RPMI7951 (cell line): ENCODE data around the gene NXNL1. TPM values are rescaled to one million over a fixed set of nuclear protein-coding genes. Genes with fewer than 3 reads are reported as not detected.
"Not testable (repeated sequence)": the region's sequence is repeated elsewhere in the genome, so short reads cannot be mapped to it uniquely, and the experiment has no call there.

Experiments used
- DNase-seq: peaks from one replicate; pipeline ENCODE4 v3.0.0-alpha.2; 2012; ENCODE audit warnings: low read depth
- total RNA-seq: library from RNA; depleted of rRNA; stranded (reverse); fragments of >200 nt; shearing (Covaris generic); gene quantifications from 2 replicates; pipeline ENCODE4 v1.2.3, GENCODE V29; 2014

Gene NXNL1
- total RNA-seq, 1 experiment from 2014 or later = not detected

DNA sequence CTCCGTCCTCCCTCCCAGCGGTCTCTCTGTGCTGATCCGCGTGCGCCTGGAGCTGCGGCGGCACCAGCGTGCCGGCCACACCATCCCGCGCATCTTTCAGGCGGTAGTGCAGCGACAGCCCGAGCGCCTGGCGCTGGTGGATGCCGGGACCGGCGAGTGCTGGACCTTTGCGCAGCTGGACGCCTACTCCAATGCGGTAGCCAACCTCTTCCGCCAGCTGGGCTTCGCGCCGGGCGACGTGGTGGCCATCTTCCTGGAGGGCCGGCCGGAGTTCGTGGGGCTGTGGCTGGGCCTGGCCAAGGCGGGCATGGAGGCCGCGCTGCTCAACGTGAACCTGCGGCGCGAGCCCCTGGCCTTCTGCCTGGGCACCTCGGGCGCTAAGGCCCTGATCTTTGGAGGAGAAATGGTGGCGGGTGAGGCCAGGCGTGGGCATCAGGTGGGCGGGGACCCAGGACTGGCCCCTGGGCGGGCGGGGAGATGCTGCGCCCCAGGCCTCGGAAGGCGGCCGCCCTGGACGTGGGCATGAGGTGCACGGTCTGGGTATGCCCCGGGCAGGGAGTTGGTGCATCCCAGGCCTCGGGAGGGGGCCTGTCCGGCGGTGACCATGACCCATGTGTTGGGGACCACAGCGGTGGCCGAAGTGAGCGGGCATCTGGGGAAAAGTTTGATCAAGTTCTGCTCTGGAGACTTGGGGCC lies 26.0 kb upstream of the NXNL1 start:
- no peak for DNase-seq

DNA sequence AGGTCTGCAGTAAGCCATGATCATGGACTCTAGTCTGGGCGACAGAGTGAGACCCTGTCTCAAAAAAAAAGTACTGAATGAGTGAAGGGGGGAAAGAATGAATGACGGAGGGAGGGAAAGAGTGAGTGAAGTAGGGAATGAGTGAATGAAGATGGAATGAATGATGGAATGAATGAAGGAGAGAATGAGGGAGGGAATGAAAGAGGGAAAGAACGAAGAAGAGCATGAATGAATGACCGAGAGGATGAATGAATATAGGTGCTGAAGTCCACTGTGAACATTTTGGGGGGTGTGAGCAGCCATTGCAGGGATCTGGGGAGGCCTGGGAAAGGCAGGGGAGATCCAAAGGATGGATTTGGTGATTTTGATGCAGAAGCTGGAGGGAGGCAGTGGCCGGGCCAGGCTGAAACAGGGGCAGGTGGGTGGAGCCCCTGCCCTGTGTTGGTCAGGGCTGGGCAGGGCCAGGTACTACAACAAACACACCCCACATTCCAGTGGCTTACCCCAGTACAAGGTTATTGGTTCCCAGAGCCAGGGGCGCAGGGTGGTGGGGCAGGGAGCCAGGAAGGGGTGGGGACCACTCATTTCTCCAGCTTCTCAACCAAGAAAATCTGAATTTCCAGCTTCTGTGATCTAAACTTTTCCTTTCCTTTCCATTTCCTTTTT lies 23.9 kb upstream of the NXNL1 start:
- no peak for DNase-seq

- DNase-seq = no peak
Observed at GRCh38 chr19:17483605-17484002, 22.9 kb upstream of the NXNL1 start.

- no peak for DNase-seq
Observed at GRCh38 chr19:17482877-17483604, 22.3 kb upstream of the NXNL1 start.

DNA sequence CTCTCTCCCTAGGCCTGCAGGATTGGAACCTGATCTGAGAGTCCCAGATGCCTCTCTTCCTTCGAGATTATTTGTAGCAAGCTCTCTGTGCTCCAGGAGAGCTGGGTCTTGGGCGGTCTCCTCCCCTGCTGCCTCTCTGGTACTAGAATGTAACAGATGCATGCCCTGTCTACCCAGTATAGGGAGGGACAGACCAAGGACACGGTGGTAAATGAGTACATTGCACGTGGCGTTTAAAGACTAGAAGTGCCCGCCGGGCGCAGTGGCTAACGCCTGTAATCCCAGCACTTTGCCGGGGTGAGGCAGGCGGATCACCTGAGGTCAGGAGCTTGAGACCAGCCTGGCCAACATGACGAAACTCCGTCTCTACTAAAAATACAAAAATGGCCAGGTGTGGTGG lies 21.3 kb upstream of the NXNL1 start:
- no peak for DNase-seq

DNA sequence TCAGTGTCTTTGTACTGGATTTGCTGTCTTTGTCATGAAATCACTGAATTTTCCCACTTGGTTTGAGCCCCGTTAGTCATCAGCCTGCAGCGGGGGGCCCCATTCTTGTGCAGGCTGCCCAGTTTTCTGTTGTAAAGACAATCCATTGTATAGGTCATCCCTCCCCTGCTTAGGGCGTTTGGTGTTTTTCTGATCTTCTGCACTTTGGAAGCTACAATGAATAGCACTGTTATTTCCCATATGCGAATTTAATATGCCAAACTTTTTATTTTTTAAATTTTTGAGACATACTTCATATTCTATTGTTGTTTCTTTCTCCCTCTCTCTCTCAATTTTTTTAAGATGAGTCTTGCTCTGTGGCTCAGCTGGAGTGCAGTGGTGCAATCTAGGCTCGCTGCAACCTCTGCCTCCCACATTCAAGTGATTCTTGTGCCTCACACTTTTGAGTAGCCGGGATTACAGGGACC lies 18.6 kb upstream of the NXNL1 start:
- peak; percentile 67 for DNase-seq

- peak; percentile 90 for DNase-seq
Observed at GRCh38 chr19:17475541-17476115, 14.9 kb upstream of the NXNL1 start.

DNA sequence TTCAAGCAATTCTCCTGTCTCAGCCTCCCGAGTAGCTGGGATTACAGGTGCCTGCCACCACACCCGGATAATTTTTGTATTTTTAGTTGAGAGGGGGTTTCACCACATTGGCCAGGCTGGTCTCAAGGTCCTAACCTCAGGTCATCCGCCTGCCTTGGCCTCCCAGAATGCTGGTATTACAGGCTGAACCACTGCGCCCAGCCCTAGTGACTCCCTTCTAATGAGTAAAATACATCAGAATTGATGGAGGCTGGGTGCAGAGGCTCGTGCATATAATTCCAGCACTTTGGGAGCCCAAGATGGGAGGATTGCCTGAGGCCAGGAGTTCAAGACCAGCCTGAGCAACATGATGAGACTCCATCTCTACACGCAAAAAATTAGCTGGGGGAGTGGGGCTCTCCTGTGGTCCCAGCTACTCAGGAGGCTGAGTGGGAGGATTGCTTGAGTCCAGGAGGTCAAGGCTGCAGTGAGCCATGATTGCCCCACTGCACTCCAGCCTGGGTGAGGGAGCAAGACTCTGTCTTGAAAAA lies 14.3 kb upstream of the NXNL1 start:
- DNase-seq = not testable (repeated sequence)

GRCh38 chr19:17473041-17473440 lies 12.3 kb upstream of the NXNL1 start:
- DNase-seq = peak; percentile 91

DNA sequence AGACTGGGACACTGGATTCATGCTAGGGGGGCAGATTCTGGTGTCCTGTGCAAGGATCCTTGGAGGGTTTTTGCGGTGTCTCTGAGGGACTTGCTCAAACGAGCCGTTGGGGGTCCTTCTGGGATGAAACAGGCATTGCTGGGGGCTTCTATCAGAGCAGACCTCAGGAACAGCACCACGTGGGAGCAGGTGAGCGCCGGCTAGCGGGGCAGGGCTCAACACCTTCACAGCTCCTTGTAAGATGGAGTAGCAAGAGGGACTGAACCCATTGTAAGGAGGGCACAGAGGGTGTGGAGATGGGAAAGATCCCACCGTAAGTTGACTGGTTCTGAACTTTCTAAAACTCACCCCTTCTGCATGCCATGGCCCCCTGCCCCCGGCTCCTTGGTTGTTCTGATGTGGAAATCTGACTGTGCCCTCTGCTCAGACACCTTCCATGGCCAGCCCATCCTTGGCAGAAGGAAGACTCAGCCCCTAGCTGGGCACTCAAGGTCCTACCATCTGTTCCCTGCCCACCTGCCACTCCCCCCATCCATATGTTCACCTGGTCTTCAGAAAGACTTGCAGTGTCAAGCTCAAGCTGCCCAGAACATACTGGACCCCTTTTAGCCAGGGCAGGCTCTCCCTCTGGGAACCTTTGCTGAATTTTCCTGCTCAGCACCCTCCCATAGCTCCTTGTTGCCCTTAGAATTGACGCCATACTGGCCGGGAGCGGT lies 10.8 kb upstream of the NXNL1 start:
- no peak for DNase-seq

DNA sequence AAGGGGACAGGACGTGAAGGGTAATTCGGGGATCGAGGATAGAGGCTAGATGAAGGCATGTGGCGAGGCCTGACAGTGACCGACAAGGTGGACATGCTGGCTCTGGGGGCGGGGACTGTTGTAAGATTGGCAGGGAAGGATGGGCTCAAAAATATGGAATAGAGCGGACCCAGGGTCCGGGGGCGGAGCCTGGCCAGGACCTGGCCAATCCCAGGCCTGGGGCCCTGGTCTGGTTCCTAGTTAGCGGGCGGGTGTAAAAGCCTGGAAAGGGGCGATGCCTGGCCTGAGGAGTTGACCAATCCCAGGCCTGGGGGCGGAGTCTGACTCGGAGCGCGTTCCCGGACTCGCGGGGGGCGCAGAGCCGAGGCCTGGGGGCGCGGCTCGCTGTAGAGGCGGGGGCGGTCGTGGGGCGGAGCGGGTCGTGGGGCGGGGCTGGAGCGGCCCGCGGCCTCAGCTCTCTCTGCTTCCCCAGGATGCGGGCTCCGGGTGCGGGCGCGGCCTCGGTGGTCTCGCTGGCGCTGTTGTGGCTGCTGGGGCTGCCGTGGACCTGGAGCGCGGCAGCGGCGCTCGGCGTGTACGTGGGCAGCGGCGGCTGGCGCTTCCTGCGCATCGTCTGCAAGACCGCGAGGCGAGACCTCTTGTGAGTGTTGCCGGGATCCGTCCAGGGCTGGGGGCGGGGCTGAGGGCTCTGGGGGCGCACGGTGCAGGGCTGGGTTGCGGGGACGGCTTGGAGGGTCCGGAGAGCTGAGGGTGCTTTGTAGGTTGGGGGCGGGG lies 9.5 kb upstream of the NXNL1 start, which contains the start of gene SLC27A1:
SLC27A1 (plus strand) TSS at position 457 of the 774 bp plus-strand sequence; CDS start at position 474, 17 bp downstream.
- peak; percentile 99 for DNase-seq

DNA sequence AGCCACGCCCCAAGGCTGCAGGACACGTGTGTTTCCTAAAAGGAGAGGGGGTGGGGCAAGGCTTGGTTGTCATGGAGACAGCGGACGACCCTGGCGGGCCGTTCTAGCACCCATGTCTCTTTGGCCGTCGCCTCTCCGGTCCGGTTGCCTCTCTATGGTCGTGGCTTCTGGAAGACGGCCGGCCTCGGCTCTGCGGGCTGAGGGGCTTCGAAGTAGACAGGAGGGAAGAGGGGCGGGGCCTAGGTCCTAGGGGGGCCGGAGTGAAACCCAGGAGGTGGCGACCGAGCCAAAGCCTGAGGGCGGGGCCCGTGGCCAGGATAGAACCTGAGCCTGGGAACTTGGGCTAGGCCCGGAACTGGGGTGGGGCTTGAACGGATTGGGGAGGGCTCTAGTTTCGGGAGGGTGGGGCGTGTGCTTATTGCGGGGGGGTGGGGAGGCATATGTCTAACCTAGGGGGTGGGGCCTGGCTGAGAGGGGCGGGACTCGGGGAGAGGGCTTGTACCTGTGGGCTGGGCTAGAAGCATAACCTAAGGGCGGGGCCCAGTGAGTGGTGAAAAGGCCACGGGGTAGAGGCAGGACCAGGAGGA lies 8.8 kb upstream of the NXNL1 start:
- DNase-seq = peak; percentile 96

- DNase-seq = no peak
Observed at GRCh38 chr19:17469092-17469480, 8.4 kb upstream of the NXNL1 start.

GRCh38 chr19:17468302-17469091 lies 7.8 kb upstream of the NXNL1 start:
- DNase-seq = peak; percentile 61

- no peak for DNase-seq
Observed at GRCh38 chr19:17467471-17468301, 7.0 kb upstream of the NXNL1 start.

- no peak for DNase-seq
Observed at GRCh38 chr19:17466487-17466850, 5.7 kb upstream of the NXNL1 start.

GRCh38 chr19:17458970-17459369 lies 1.8 kb downstream of the NXNL1 start:
- DNase-seq = no peak

DNA sequence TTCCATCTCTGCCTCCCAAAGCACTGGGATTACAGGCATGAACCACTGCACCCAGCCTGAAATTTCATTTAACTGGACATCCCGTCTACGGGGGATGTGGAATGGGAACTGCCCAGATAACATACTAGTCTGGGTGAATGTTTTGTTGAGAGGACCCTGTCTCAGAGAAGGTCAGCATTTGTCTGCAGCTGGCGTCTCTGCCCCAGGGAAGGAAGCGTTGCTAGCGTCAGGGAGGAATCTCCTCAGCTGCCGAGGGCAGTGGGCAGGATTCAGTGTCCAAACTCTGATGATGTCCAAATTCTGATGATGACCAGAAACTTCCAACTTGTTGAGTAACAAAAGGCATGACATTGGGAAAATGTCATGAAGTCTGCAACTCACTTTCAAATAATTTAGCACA lies 3.1 kb downstream of the NXNL1 start:
- DNase-seq = peak; percentile 20
